ENCODE results near the gene SYT1. TPM values are rescaled to one million over a fixed set of nuclear protein-coding genes. Genes with fewer than 3 reads are reported as not detected.

Gene SYT1
- total RNA-seq, 1 donor from 2014 or later = 0.37 TPM

GRCh38 chr12:79250960-79251755 is 386.6 kb downstream of the SYT1 start:
- DNase-seq (ENCODE audit: low spot score) = no peak
- Mint-ChIP-seq H3K36me3 (ENCODE audit: low read depth) (no peaks in the 10 kb centered on the region), H3K9me3 (ENCODE audit: low read depth) (peaks cover 9% of the 10 kb centered on the region), H3K4me1 (ENCODE audit: low read depth) (no peaks in the 10 kb centered on the region), H3K27ac (ENCODE audit: unreplicated experiment) (no peak overlapping the region), H3K27me3 (ENCODE audit: low read depth) (peaks cover 3% of the 10 kb centered on the region), H3K4me3 (ENCODE audit: unreplicated experiment) (no peak overlapping the region)
- TF ChIP-seq, protein P1, sequence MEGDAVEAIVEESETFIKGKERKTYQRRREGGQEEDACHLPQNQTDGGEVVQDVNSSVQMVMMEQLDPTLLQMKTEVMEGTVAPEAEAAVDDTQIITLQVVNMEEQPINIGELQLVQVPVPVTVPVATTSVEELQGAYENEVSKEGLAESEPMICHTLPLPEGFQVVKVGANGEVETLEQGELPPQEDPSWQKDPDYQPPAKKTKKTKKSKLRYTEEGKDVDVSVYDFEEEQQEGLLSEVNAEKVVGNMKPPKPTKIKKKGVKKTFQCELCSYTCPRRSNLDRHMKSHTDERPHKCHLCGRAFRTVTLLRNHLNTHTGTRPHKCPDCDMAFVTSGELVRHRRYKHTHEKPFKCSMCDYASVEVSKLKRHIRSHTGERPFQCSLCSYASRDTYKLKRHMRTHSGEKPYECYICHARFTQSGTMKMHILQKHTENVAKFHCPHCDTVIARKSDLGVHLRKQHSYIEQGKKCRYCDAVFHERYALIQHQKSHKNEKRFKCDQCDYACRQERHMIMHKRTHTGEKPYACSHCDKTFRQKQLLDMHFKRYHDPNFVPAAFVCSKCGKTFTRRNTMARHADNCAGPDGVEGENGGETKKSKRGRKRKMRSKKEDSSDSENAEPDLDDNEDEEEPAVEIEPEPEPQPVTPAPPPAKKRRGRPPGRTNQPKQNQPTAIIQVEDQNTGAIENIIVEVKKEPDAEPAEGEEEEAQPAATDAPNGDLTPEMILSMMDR (IDR thresholded peaks at IDR 0.05) = no peak

- Mint-ChIP-seq H3K4me3 (ENCODE audit: unreplicated experiment) (no peak overlapping the region), H3K27ac (ENCODE audit: unreplicated experiment) (no peak overlapping the region), H3K27me3 (ENCODE audit: low read depth) (peaks cover 3% of the 10 kb centered on the region), H3K4me1 (ENCODE audit: low read depth) (no peaks in the 10 kb centered on the region), H3K9me3 (ENCODE audit: low read depth) (peaks cover 9% of the 10 kb centered on the region), H3K36me3 (ENCODE audit: low read depth) (no peaks in the 10 kb centered on the region)
- TF ChIP-seq, protein P1 (IDR thresholded peaks at IDR 0.05) = no peak
- DNase-seq (ENCODE audit: low spot score) = no peak
Observed at GRCh38 chr12:79252358-79253075, 387.9 kb downstream of the SYT1 start.

DNA sequence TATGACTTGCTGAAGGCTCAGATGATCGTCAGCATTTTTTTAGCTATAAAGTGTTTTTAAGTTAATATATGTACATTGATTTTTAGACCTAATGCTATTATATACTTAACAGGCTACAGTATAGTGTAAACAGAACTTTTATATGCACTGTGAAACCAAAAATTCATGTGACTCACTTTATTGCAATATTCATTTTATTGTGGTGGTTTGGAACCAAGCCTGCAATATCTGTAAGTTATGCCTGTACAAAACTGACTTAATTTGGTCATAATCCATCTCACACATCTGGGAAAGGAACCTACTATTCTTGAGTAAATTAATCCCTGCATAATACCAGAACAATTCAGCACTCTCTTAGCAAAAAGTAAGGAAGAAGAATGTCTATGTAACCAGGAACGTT is 390.7 kb downstream of the SYT1 start:
- H3K9me3 Mint-ChIP-seq (ENCODE audit: low read depth) = peaks cover 9% of the 10 kb centered on the region
- no peak overlapping the region for H3K4me3 Mint-ChIP-seq (ENCODE audit: unreplicated experiment)
- no peaks in the 10 kb centered on the region for H3K4me1 Mint-ChIP-seq (ENCODE audit: low read depth)
- no peaks in the 10 kb centered on the region for H3K36me3 Mint-ChIP-seq (ENCODE audit: low read depth)
- peaks cover 5% of the 10 kb centered on the region for H3K27me3 Mint-ChIP-seq (ENCODE audit: low read depth)
- TF ChIP-seq, protein P1 (IDR thresholded peaks at IDR 0.05) = no peak
- DNase-seq (ENCODE audit: low spot score) = no peak
- H3K27ac Mint-ChIP-seq (ENCODE audit: unreplicated experiment) = no peak overlapping the region

- TF ChIP-seq, protein P1 (IDR thresholded peaks at IDR 0.05) = no peak
- no peaks in the 10 kb centered on the region for H3K9me3 Mint-ChIP-seq (ENCODE audit: low read depth)
- no peak overlapping the region for H3K4me3 Mint-ChIP-seq (ENCODE audit: unreplicated experiment)
- H3K27me3 Mint-ChIP-seq (ENCODE audit: low read depth) = peaks cover 11% of the 10 kb centered on the region
- DNase-seq (ENCODE audit: low spot score) = no peak
- no peaks in the 10 kb centered on the region for H3K36me3 Mint-ChIP-seq (ENCODE audit: low read depth)
- no peak overlapping the region for H3K27ac Mint-ChIP-seq (ENCODE audit: unreplicated experiment)
- no peaks in the 10 kb centered on the region for H3K4me1 Mint-ChIP-seq (ENCODE audit: low read depth)
Observed at GRCh38 chr12:79260923-79261322, 396.3 kb downstream of the SYT1 start.

DNA sequence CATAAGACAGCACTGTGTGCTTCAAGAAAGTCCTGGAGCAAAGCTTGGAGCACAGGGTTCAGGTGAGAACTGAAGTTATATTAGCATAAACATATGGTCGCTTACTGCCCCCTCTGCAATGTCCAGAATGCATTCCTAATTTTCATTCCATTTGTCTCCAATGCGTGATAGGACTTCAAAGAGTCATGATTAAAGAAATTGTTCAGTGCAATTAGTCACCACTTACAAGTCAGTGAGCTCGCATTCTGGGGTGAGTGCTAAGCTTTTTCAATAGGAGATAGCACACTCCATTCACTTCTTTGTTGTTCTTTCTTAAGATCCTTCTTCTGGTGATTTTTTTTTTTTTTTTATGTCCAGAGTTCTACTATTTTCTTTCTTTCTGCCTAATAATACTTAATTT is 398.4 kb downstream of the SYT1 start:
- Mint-ChIP-seq H3K4me3 (ENCODE audit: unreplicated experiment) (no peak overlapping the region), H3K4me1 (ENCODE audit: low read depth) (no peaks in the 10 kb centered on the region), H3K9me3 (ENCODE audit: low read depth) (no peaks in the 10 kb centered on the region), H3K27me3 (ENCODE audit: low read depth) (peaks cover 17% of the 10 kb centered on the region), H3K36me3 (ENCODE audit: low read depth) (no peaks in the 10 kb centered on the region), H3K27ac (ENCODE audit: unreplicated experiment) (no peak overlapping the region)
- TF ChIP-seq, protein P1 (IDR thresholded peaks at IDR 0.05) = no peak
- DNase-seq (ENCODE audit: low spot score) = no peak
